G401.6 (cell line): Measurements from ENCODE around the gene TGFB1.

Experiments
- FAIRE-seq: peaks from 2 replicates; lab custom pipeline; 2012; peaks lifted over from hg19 to GRCh38; lab: Jason Lieb, UNC

The TGFB1 gene

DNA sequence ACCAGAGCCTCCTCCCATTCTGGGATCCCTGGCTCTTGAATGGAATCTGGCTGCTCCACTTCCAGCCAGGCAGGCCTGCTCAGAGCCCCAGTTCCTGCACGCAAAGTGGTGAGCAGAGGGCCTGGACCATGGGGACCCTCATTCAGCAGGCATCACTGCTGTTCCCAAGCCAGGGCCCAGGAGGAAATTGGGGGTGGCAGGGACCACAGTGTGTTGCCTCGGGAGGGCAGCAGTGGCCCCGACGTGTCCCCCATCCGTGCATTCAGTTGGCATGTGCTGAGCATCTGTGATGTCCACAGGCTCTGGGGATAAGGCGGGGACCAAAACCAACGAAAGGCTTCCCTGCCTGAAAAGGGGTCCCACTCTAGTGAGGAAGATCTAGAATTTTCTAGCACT lies 32.5 kb downstream of the TGFB1 start:
- FAIRE-seq = no peak

DNA sequence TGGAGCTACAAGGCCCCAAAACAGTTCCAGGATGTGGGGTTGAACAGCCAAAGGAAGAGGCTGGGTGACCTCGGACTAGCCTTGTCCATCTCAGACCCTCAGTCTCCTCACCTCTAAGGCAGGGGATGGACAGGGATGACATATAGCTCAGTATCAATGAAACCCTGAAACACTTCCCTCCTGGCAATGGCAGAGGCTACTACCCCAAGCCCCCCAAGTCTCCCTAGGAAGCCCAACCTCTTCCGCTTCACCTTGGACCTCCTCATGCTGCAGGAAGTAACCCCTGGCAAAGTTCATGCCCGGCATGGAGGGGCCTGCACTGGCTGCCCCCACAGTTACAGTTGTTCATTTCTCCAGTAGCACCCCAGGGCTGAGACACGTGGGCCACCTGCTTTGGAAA lies 33.2 kb downstream of the TGFB1 start:
- no peak for FAIRE-seq

DNA sequence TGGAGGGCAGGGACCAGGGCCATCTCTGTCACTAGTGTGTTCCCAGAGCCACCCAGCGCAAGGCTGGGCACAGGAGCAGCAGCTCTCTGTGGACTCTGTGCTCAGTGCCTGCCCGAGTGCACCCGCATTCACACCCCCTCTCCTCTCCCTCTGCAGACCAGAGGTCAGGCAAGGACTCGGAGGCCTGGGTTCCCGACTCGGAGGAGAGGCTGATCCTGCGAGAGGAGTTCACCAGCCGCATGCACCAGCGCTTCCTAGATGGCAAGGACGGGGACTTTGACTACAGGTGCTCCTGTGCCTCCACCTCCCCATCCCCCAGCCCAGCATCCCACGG lies 33.6 kb downstream of the TGFB1 start:
- no peak for FAIRE-seq

DNA sequence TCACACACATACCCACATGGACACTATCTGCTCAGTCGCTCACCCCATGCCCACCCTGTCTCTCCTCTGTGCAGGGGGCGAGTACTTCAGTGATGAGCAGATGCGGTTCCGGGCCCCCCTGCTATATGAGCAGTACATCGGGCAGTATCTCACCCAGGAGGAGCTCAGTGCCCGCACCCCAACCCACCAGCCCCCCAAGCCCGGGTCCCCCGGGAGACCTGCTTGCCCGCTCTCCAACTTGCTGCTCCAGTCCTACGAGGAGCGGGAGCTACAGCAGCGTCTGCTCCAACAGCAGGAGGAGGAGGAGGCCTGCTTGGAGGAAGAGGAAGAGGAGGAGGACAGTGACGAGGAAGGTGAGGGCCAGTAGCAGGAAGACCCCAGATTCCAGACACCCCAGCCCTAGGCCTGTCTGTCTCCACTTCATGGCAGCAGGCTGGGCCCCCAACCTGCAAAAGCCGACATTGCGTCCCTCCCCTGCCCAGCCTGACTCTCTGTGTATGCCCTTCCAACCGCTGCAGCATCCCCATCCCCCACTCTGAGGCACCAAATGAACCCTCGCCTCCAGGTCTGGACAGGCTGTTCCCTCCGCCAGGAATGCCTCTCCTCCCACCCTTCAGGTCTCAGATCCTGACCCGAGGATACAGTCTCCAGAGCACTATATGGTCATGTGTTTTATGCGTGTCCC lies 34.1 kb downstream of the TGFB1 start:
- no peak for FAIRE-seq

- no peak for FAIRE-seq
Measured at GRCh38 chr19:41318696-41319499, 34.8 kb downstream of the TGFB1 start.

GRCh38 chr19:41316306-41316920 lies 37.3 kb downstream of the TGFB1 start:
- FAIRE-seq = no peak

DNA sequence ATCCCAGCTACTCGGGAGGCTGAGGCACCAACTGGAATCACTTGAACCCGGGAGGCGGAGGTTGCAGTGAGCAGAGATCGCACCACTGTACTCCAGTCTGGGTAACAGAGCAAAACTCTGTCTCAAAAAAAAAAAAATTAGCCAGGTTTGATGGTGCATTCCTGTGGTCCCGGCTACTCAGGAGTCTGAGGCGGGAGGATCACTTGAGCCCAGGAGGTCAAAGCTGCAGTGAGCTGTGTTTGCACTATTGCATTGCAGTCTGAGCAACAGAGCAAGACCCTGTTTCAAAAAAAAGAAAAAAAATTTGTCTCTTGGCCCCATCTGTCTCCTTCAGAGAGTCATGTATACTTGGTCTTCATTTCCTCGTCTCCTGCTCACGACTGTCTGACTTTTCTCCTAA lies 42.1 kb downstream of the TGFB1 start:
- FAIRE-seq = no peak

DNA sequence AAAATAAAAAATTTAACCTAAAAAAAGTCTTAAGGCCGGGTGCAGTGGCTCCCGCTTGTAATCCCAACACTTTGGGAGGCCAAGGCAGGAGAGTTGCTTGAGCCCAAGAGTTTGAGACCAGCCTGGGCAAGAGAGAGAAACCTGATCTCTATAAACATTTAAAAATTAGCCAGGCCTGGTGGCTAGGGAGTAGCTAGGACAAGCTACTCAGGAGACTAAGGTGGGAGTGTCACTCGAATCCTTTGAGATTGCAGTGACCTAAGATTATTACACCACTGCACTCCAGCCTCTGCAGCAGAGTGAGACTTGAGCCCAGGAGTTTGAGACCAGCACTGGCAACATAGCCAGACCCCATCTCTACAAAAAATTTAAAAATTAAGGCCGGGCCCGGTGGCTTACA lies 42.6 kb downstream of the TGFB1 start:
- FAIRE-seq = no peak

- no peak for FAIRE-seq
Measured at GRCh38 chr19:41310033-41310831, 43.5 kb downstream of the TGFB1 start, which contains the start of gene CCDC97. CCDC97 (plus strand) TSS chr19:41310172; CDS start chr19:41310311, 139 bp downstream.

GRCh38 chr19:41309180-41310032 lies 44.3 kb downstream of the TGFB1 start:
- no peak for FAIRE-seq

GRCh38 chr19:41308450-41309179 lies 45.1 kb downstream of the TGFB1 start:
- FAIRE-seq = peak; percentile 91

DNA sequence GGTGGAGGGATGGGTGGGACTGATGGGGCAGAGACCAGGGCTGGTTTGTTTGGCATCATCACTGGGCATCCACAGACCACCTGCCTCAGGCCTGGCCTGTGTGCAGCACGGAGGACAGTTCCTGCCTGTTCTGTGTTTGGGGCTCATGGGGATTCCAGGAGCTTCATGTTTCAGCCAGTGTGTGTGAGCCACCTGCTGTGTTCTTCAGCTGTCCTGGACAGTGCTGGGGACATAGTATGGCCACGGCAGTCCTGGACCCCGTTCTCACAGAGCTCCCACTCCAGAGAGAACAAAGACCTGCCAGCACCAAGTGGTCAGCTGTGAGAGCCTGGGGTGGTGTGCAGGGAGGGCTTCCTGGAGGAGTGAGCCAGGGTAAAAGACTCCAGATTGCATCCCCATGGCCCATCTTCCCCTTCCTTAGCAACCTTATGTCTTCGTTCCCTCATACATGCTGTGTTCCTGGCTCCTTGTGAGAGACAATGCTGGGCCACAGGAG lies 45.7 kb downstream of the TGFB1 start:
- FAIRE-seq = no peak

DNA sequence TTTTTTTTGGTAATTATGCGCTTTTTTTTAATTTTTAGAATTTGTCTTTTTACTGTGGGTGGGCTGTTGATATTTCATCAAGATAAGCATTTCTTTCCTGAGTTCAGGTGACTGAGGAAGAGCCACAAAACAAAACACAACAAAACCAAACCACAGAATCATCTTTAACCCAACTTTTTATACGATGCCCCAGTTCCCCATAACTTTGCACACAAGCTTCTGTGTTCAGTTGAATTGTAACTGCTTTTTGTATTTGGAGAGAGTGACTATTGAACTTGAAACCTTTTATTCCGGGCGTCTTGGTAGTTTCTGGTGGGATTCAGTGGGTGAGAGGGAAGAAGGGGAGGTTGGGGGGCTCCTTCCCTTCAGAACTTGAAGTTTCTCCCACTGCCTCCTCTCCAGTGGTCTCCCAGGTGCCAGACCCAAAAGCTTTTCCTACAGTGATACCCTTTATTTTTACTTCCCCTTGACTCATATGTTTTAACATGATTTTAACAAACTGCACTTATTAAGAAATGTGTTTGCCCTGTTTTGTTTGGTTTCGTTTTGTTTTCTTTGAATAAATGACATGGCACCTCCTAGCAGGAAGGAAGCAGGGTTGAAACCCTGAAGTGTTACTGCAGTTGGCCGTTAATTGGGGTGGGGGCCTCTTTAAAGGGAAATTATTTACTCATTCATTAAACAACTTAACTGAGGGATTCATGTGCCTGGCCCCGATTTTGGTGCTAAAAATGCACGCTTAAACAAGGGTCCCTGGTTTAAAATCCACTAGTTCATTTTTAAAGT lies 46.4 kb downstream of the TGFB1 start:
- no peak for FAIRE-seq

- FAIRE-seq = no peak
Measured at GRCh38 chr19:41305927-41306793, 47.6 kb downstream of the TGFB1 start.

GRCh38 chr19:41304706-41305483 lies 48.8 kb downstream of the TGFB1 start:
- no peak for FAIRE-seq

DNA sequence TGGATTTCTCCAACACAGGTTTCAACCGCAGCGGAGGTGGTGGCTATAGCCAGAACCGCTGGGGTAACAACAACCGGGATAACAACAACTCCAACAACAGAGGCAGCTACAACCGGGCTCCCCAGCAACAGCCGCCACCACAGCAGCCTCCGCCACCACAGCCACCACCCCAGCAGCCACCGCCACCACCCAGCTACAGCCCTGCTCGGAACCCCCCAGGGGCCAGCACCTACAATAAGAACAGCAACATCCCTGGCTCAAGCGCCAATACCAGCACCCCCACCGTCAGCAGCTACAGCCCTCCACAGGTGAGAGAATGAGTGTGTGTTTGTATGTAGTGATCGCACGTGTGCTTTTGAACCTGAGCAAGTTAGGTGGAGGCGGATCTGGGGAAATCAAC lies 49.8 kb downstream of the TGFB1 start:
- no peak for FAIRE-seq

GRCh38 chr19:41302624-41303351 lies 50.9 kb downstream of the TGFB1 start:
- no peak for FAIRE-seq
